ENCODE measurements around the gene CCNA2.

The CCNA2 gene

GRCh38 chr4:121806411-121806810 lies 17.3 kb downstream of the CCNA2 start:
- no peak overlapping the region for H3K4me3 ChIP-seq (replicated peaks; ENCODE audit: insufficient read depth, low read length)
- no peaks in the 10 kb centered on the region for H3K27me3 ChIP-seq (ENCODE audit: insufficient read depth, poor library complexity, severe bottlenecking)
- TF ChIP-seq REST (IDR thresholded peaks at IDR 0.05; ENCODE audit: insufficient replicate concordance, low read depth) = no peak
- TF ChIP-seq CTCF (IDR thresholded peaks at IDR 0.05; ENCODE audit: insufficient read depth, low read length) = no peak
- TF ChIP-seq SPI1 (IDR thresholded peaks at IDR 0.05; ENCODE audit: borderline replicate concordance, low read depth) = no peak
- TF ChIP-seq POLR2AphosphoS5 (IDR thresholded peaks at IDR 0.05; ENCODE audit: low read depth) = no peak
- no peak for TF ChIP-seq GABPA (IDR thresholded peaks at IDR 0.05; ENCODE audit: low read depth)
- no peak overlapping the region for H3K27ac ChIP-seq (replicated peaks)
- no peak for DNase-seq (ENCODE audit: low read depth in 1 of 2, low spot score in 1 of 2)

GRCh38 chr4:121801715-121802075 lies 22.0 kb downstream of the CCNA2 start:
- DNase-seq (ENCODE audit: low read depth in 1 of 2, low spot score in 1 of 2) = no peak
- Histone ChIP-seq H3K4me3 (replicated peaks; ENCODE audit: insufficient read depth, low read length) (peak overlapping the region; percentile 86), H3K27ac (replicated peaks) (peak overlapping the region; percentile 90), H3K27me3 (ENCODE audit: insufficient read depth, poor library complexity, severe bottlenecking) (no peaks in the 10 kb centered on the region)
- TF ChIP-seq CTCF (IDR thresholded peaks at IDR 0.05; ENCODE audit: insufficient read depth, low read length) = no peak
- TF ChIP-seq POLR2AphosphoS5 (IDR thresholded peaks at IDR 0.05; ENCODE audit: low read depth) = no peak
- no peak for TF ChIP-seq REST (IDR thresholded peaks at IDR 0.05; ENCODE audit: insufficient replicate concordance, low read depth)
- no peak for TF ChIP-seq GABPA (IDR thresholded peaks at IDR 0.05; ENCODE audit: low read depth)
- TF ChIP-seq SPI1 (IDR thresholded peaks at IDR 0.05; ENCODE audit: borderline replicate concordance, low read depth) = no peak

- TF ChIP-seq POLR2AphosphoS5 (IDR thresholded peaks at IDR 0.05; ENCODE audit: low read depth) (peak; percentile 96), CTCF (IDR thresholded peaks at IDR 0.05; ENCODE audit: insufficient read depth, low read length) (no peak), SPI1 (IDR thresholded peaks at IDR 0.05; ENCODE audit: borderline replicate concordance, low read depth) (peak; percentile 94), GABPA (IDR thresholded peaks at IDR 0.05; ENCODE audit: low read depth) (no peak; the same call in 1 of the 2 replicates), REST (IDR thresholded peaks at IDR 0.05; ENCODE audit: insufficient replicate concordance, low read depth) (no peak)
- H3K27ac ChIP-seq (replicated peaks) = peak within 1 kb of the TSS; percentile 90
- H3K4me3 ChIP-seq (replicated peaks; ENCODE audit: insufficient read depth, low read length) = peak within 1 kb of the TSS; percentile 86
- DNase-seq (ENCODE audit: low read depth in 1 of 2, low spot score in 1 of 2) = peak; percentile 92 to 93
- H3K27me3 ChIP-seq (ENCODE audit: insufficient read depth, poor library complexity, severe bottlenecking) = peaks cover 2% of the 10 kb centered on the region
Observed at GRCh38 chr4:121800961-121801714, 22.5 kb downstream of the CCNA2 start, which contains the start of gene EXOSC9. EXOSC9 (plus strand) TSS chr4:121801323; CDS start chr4:121801425, 102 bp downstream.

All from HL-60 (cell line).